IPS DF 6.9 (cell line): ENCODE results near the gene PCA3.

Experiments used
- DNase-seq: peaks from one replicate; pipeline ENCODE4 v3.0.0-alpha.2; 2013; ENCODE audit warnings: low read depth, low spot score
- H3K27ac ChIP-seq: one replicate; pipeline ENCODE4 v1.5.1; 2013; ENCODE audit warnings: low read length, control low read depth
- H3K27me3 ChIP-seq: 2 replicates; pipeline ENCODE4 v1.6.1; 2013; ENCODE audit warnings: mild to moderate bottlenecking, low read length; ENCODE audit not compliant: control insufficient read depth, insufficient read depth
- H3K36me3 ChIP-seq: 2 replicates; pipeline ENCODE4 v1.6.1; 2013; ENCODE audit warnings: low read length; ENCODE audit not compliant: control insufficient read depth, insufficient read depth
- H3K4me1 ChIP-seq: 2 replicates; pipeline ENCODE4 v1.6.1; 2013; ENCODE audit warnings: low read length; ENCODE audit not compliant: control insufficient read depth, insufficient read depth
- H3K4me3 ChIP-seq: 2 replicates; pipeline ENCODE4 v1.5.1; 2013; ENCODE audit warnings: mild to moderate bottlenecking, low read length
- H3K9me3 ChIP-seq: 2 replicates; pipeline ENCODE4 v1.6.1; 2013; ENCODE audit warnings: low read length, inconsistent platforms; ENCODE audit not compliant: control insufficient read depth, insufficient read depth
- WGBS: extraction: QIAGEN DNeasy Blood & Tissue Kit; methylation state at CpG from one replicate; pipeline ENCODE4 v1.1.7; 2013; ENCODE audit warnings: mixed read lengths, missing lambda C conversion rate; ENCODE audit not compliant: insufficient read length, insufficient coverage; 5-methylcytosine and 5-hydroxymethylcytosine counted together

Gene PCA3

GRCh38 chr9:76764138-76764537 is at the start of gene PCA3:
PCA3 (plus strand) TSS chr9:76764438.
- H3K4me1 ChIP-seq, result no peaks in the 10 kb centered on the region
- H3K27ac ChIP-seq, result no peak within 1 kb of the TSS
- H3K27me3 ChIP-seq, result no peaks in the 10 kb centered on the region
- no peaks in the 10 kb centered on the region for H3K36me3 ChIP-seq
- no peak within 1 kb of the TSS for H3K4me3 ChIP-seq
- no peak for DNase-seq
- no CpG with 5 or more reads among the region's 4 CpGs for WGBS
- no peaks in the 10 kb centered on the region for H3K9me3 ChIP-seq

- Histone ChIP-seq H3K27me3 (no peaks in the 10 kb centered on the region), H3K36me3 (no peaks in the 10 kb centered on the region), H3K4me1 (no peaks in the 10 kb centered on the region), H3K4me3 (no peak overlapping the region), H3K9me3 (no peaks in the 10 kb centered on the region), H3K27ac (no peak overlapping the region)
- no CpG with 5 or more reads among the region's 7 CpGs for WGBS
- DNase-seq, result no peak
Measured at GRCh38 chr9:76716085-76716672, 48.1 kb upstream of the PCA3 start.

DNA sequence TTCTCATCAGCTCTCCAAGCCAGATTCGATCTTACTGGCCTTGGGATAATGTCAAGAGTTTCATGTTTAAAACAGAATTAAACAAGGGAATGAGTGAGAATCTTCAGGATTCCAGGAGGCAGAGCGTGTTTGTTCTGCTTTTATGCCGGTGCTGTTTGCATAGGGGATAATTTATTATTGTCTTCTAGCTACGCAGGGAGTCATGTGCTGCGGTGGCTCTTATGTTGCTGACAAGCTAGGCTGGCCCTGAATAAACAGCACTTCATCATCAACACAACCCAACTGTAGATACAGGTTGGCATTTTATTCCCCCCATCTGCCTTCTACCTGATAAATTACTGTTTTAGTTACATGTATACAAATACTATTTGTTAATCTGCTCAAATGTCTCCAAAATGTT is 47.1 kb upstream of the PCA3 start:
- no peak overlapping the region for H3K27ac ChIP-seq
- H3K9me3 ChIP-seq, result no peaks in the 10 kb centered on the region
- H3K27me3 ChIP-seq, result no peaks in the 10 kb centered on the region
- no peak overlapping the region for H3K4me3 ChIP-seq
- no peaks in the 10 kb centered on the region for H3K36me3 ChIP-seq
- no CpG with 5 or more reads among the region's 5 CpGs for WGBS
- no peaks in the 10 kb centered on the region for H3K4me1 ChIP-seq
- DNase-seq, result no peak

GRCh38 chr9:76717613-76718012 is 46.6 kb upstream of the PCA3 start:
- no peaks in the 10 kb centered on the region for H3K9me3 ChIP-seq
- no peak for DNase-seq
- no peaks in the 10 kb centered on the region for H3K36me3 ChIP-seq
- WGBS, result no CpG with 5 or more reads among the region's 5 CpGs
- H3K4me3 ChIP-seq, result no peak overlapping the region
- no peak overlapping the region for H3K27ac ChIP-seq
- no peaks in the 10 kb centered on the region for H3K4me1 ChIP-seq
- no peaks in the 10 kb centered on the region for H3K27me3 ChIP-seq

DNA sequence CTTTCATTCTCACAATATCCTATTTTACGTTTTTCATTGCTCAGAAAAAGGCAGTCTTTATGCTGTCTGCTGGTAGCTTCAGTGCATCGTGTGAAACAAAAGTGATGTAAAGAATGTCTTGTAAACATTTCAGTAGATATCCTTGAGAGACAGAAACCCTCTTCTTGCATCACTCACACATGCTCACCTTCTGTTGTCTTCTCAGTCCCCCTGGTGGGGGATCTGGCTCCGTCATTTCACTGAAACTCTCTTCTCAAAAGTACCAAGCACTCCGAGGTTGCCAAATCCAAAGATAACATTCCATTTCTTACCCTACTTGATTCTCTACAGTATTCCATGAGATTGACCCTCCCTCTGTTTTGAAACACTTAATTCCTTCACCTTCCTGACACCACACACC is 46.1 kb upstream of the PCA3 start:
- Histone ChIP-seq H3K4me1 (no peaks in the 10 kb centered on the region), H3K27ac (no peak overlapping the region), H3K27me3 (no peaks in the 10 kb centered on the region), H3K36me3 (no peaks in the 10 kb centered on the region), H3K9me3 (no peaks in the 10 kb centered on the region), H3K4me3 (no peak overlapping the region)
- WGBS, result no CpG with 5 or more reads among the region's 4 CpGs
- DNase-seq, result no peak

GRCh38 chr9:76720245-76720644 is 44.0 kb upstream of the PCA3 start:
- H3K4me1 ChIP-seq, result no peaks in the 10 kb centered on the region
- no peaks in the 10 kb centered on the region for H3K27me3 ChIP-seq
- no peaks in the 10 kb centered on the region for H3K9me3 ChIP-seq
- H3K4me3 ChIP-seq, result no peak overlapping the region
- WGBS, result no CpG with 5 or more reads among the region's 3 CpGs
- H3K36me3 ChIP-seq, result no peaks in the 10 kb centered on the region
- DNase-seq, result no peak
- H3K27ac ChIP-seq, result no peak overlapping the region

GRCh38 chr9:76725011-76725546 is 39.2 kb upstream of the PCA3 start:
- H3K9me3 ChIP-seq, result no peaks in the 10 kb centered on the region
- DNase-seq, result no peak
- WGBS, result no CpG with 5 or more reads among the region's 4 CpGs
- no peak overlapping the region for H3K4me3 ChIP-seq
- no peaks in the 10 kb centered on the region for H3K4me1 ChIP-seq
- H3K27ac ChIP-seq, result no peak overlapping the region
- no peaks in the 10 kb centered on the region for H3K27me3 ChIP-seq
- H3K36me3 ChIP-seq, result no peaks in the 10 kb centered on the region

DNA sequence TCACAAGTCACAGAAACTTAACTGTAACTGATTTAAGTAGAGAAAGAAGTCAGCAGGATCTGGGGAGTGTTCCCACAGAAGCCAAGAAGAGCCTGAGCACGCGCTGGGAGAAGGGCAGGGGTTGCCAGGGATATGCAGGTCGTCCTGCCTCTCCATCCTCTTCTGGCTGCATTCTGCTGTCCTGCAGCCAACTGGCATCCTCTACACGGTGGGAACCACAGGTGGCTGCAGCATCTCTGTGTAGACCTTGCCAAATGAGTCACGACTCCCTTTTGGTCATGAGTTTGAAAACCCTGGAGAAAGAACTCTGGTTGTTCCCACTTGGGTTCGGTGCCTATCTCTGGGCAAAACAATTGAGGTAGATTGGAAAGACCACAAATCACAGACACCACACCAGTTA is 38.4 kb upstream of the PCA3 start:
- no CpG with 5 or more reads among the region's 6 CpGs for WGBS
- DNase-seq, result no peak
- H3K27ac ChIP-seq, result no peak overlapping the region
- H3K36me3 ChIP-seq, result no peaks in the 10 kb centered on the region
- H3K4me1 ChIP-seq, result no peaks in the 10 kb centered on the region
- no peak overlapping the region for H3K4me3 ChIP-seq
- H3K9me3 ChIP-seq, result no peaks in the 10 kb centered on the region
- H3K27me3 ChIP-seq, result no peaks in the 10 kb centered on the region

DNA sequence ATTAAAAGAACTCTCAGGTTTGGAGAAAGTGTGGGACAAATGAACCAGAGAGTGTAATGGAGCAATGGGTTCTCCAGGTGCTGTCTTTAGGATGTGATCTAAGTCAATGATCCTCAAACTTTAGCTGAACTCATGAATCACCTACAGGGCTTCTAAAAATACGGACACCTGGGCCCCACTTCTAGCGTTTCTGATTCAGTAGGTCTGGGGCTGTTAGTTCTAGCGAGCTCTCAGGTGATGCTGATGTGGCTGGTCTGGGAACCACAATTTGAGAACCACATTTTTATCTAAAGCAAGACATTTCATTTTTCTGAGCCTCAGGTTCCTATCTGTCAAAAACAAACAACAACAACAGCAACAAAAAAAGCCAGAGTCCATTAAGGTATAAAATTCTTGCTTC is 35.1 kb upstream of the PCA3 start:
- Histone ChIP-seq H3K4me1 (no peaks in the 10 kb centered on the region), H3K4me3 (no peak overlapping the region), H3K27me3 (no peaks in the 10 kb centered on the region), H3K36me3 (no peaks in the 10 kb centered on the region), H3K9me3 (no peaks in the 10 kb centered on the region), H3K27ac (no peak overlapping the region)
- no CpG with 5 or more reads among the region's 3 CpGs for WGBS
- no peak for DNase-seq

GRCh38 chr9:76729980-76730737 is 34.1 kb upstream of the PCA3 start:
- Histone ChIP-seq H3K4me3 (no peak overlapping the region), H3K27ac (no peak overlapping the region), H3K27me3 (no peaks in the 10 kb centered on the region), H3K36me3 (no peaks in the 10 kb centered on the region), H3K4me1 (no peaks in the 10 kb centered on the region), H3K9me3 (no peaks in the 10 kb centered on the region)
- WGBS, result no CpG with 5 or more reads among the region's 8 CpGs
- DNase-seq, result no peak

DNA sequence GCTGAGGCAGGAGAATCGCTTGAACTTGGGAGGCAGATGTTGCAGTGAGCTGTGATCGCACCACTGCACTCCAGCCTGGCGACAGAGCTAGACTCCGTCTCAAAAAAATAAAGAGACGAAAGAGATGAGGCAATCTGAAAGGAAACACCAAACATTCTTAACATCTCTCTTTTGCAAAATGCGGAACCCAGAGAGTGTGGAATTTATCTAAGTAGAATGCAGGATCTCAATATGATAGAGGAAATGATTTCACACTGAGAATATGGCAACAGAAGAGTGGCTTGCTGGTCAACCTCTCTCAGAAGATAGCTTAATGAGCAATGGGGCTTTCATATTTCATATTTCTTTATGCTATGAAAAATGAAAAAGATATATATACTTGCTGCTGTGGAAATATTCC is 33.4 kb upstream of the PCA3 start:
- no peaks in the 10 kb centered on the region for H3K36me3 ChIP-seq
- WGBS, result no CpG with 5 or more reads among the region's 6 CpGs
- H3K27me3 ChIP-seq, result no peaks in the 10 kb centered on the region
- no peaks in the 10 kb centered on the region for H3K9me3 ChIP-seq
- H3K4me3 ChIP-seq, result no peak overlapping the region
- no peak for DNase-seq
- H3K4me1 ChIP-seq, result no peaks in the 10 kb centered on the region
- H3K27ac ChIP-seq, result no peak overlapping the region
